Dermis blood vessel endothelial cell (primary cell): Measurements from ENCODE around the gene RPL23. TPM values are rescaled to one million over a fixed set of nuclear protein-coding genes. Genes with fewer than 3 reads are reported as not detected.

Experiments used
- DNase-seq: peaks from one replicate; pipeline ENCODE4 v3.0.0; 2010
- total RNA-seq: library from RNA; depleted of rRNA; stranded (reverse); fragments of >200 nt; gene quantifications from 2 replicates; pipeline ENCODE4 v1.2.3, GENCODE V29; 2014

Gene RPL23
- total RNA-seq, 1 donor from 2014 or later = 1,590 TPM

DNA sequence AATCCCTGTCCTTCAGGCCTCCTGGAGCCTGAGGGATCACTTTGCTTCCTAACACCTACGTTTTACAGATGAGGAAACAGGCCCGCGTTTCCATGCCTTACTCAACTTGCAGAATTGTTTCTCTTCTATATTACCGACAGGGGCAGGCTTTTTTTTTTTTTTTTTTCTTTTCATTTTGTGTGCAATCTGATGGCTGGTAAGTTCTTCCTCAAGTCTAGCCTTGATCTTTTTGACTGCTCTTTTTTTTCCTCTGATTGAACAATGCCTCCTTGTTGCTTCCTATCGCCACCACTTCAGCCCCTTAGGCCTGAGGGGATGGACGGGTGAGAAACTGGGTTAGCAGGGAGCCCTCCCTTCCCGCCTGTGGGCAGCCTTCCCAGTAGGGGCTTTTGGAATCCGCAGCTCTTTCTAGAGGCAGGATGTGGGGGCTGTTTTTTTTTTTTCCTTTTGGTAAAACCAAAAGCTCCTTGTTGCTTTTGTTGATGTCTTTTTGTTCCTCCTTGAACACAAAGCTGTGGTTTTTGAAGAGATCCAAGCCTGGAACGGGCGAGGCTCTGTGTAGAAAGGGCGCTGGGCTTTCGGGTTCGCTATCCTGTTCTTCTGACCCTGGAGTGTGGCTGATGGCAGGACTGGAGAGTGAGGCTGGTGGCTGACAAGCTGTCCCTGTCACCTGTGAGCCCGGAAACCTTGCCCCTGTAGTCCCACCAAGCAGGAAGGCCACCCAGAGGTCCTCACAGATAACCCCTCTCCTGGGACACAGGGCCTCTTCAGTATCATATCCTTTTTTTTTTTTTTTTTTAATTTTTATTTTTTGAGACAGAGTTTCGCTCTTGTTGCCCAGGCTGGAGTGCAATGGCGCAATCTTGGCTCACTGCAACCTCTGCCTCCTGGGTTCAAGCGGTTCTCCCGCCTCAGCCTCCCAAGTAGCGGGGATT lies 30.3 kb upstream of the RPL23 start:
- DNase-seq = no peak

- DNase-seq = no peak
These were observed 29.3 kb upstream of the RPL23 start for GRCh38 chr17:38882870-38883269.

DNA sequence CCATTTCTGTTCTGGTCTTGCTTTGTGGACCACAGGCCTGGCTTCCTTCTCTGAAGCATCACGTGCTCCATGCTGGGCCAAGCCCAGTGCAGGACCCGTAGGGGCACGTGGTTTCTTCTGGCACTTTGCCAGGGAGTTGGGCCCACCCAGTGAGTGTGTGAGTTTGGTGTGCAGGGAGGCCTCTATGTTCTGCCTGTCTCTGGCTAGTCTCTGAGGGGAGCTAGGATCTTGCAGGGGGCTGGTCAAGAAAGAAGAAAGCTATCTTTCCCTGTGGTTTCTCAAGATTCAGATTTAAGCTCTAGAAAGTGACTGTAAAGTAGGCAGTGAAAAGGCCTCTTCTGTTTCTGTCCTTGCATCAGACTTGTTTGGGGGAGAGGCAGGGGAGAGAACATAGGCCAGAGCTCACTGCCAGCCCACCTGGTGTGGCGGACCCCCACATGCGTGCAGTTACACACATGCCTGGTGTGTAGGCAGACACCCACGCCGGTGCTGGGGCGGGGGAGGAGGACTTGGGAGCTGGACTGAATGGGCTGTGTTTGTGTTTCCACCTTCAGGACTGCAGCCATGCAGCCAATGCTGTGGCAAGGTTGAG lies 28.2 kb upstream of the RPL23 start:
- DNase-seq = peak; percentile 53

DNA sequence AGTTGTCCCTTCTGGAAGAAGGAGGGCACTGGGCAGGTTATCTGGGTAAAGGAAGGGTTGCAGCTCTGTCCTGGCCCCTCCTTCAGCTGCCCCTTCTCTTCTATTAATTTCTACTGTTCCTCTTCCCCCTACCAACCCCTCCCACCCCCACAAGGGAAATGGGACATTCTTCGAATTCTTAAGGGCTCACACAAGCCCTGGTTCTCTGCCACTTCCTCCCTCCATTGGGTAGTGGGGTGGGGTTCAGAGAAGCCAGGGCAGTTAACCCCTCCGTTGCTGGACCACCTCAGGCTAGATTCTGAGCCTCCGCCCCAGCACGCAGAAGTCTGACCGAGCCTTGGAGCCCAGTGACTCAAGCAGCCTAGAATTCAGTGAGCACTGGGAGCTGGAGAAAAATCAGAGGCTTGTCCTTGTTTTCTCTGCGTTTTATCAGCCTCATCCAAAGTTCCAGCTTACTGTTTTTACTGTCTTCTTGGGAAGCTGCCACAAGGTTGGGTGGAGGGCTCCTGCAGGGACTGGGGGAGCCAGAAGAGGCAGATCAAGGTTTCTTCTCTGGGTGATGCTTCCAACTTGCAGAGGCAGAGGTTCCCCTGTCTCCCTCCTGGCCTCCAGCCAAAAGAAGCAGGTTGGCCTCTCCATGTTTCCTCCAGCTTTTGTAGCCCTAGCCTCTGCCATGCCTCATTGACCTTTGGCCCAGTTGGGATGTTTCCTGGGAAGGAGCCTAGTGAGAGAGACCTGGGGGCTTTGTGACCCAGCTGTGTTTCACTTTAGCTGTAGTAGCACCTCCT lies 26.6 kb upstream of the RPL23 start:
- DNase-seq = peak; percentile 81

- no peak for DNase-seq
These were observed 23.8 kb upstream of the RPL23 start for GRCh38 chr17:38877130-38877851.

DNA sequence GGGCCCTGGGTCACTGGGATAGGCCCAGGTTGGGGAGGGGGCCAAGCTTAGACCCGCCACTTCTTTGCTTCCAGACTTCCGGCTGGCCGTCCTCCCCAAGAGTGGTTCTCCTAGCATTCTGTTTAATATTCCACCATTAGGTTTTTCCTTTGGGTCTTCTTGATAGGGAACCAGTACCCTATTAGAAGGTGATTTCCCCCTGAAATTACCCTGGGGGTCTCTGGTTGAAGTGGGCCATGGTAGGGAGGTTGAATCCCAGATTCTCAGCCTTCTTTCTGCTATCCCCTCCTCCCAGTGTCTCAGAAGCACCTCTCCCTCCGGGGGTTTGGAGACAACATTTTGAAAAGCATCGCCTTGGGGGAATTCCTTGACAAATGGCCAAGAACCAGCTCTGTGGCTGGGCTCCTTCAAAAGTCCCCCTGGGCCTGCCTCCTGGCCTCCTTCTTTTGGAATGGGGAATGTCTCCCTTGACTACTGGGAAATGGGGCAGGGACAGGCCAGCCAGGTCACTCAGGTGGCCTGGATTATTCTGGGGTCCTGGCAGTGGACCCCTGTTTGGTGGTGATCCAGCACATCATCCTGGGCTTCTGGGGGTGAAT lies 22.1 kb upstream of the RPL23 start:
- DNase-seq = no peak

- no peak for DNase-seq
These were observed 21.2 kb upstream of the RPL23 start for GRCh38 chr17:38874505-38875400.

DNA sequence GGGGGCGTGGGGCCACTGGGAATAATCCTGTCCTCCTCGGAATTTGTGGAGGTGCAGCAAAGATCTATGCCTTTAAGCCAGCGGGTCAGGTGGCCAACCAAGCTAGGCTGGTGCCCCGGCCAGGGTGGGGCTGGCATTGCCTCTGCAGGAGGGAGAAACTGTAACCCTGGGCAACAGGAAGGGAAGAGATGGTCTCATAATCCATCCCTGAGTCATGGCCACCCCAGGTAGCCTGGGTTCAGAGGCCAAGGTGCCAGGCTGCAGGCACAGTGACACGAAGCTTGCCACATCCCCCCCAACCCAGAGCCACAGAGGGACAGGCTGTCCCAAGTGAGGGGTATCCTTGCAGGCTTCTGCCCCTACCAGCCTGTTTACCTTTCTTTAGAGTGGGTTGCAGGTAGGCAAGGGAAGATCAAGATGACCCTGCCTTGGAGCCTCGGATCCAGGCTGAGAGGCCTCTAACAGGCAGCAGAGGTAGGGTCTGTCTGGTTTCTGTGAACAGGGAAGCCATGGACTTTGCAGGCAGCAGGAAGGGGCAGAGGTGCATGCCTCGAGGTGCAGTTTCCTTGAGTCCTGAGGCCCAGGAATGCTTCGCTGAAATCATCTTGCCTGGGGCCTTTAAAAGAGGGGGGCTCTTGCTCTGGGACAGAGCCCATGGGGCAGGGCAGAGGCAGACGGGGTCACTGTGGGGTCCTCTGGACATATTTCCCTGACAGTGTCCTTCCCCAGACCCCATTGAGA lies 20.3 kb upstream of the RPL23 start:
- no peak for DNase-seq

- no peak for DNase-seq
These were observed 19.3 kb upstream of the RPL23 start for GRCh38 chr17:38872671-38873385.

GRCh38 chr17:38872027-38872511 lies 18.5 kb upstream of the RPL23 start:
- DNase-seq = no peak

GRCh38 chr17:38871247-38872015 lies 17.9 kb upstream of the RPL23 start:
- DNase-seq = peak; percentile 83

DNA sequence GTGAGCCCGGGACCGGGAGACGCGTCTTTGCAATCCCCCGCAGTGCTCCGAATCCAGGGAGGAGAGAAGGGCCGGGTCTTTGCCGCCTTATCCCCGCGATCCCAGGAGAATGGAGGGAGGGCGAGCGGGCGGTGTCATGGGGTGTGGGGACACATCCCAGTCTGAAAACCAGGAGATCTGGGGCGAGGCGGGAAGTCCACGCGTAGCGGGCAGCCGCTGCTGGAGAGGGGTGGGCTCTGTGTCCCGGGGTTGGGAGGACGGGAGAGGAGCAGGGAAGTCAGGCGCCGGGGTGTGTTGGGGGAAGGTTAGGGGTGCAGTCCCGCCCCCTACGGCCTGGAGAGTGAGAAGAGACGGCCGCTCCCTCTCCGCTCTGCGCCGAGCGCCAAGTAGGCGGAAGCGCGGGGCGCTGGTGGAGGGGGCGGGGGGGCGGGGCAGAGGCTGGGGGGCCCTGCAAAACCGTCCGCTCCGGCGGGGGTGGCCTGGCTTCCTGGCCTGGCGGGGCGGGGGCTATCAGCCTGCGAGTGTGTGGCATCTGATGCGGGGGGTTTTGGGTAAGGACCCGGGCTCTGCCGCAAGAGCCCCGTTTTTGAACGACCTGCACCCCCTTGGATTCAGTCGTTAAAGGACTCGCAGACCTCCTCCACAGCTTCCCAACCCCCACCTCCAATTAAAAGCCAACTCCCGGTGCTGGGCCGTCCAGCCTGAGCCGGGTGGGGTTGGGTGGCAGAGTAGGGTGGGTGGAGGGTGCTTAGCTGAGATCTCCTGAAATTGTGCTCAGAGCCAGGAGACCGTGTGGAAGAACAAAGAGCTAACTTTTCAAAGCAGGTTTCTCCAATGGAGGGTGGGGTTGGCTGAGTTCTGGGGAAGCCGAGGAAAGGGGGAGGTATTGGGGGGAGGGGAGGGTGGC lies 17.0 kb upstream of the RPL23 start:
- DNase-seq = peak; percentile 53

GRCh38 chr17:38869526-38870258 lies 16.2 kb upstream of the RPL23 start, which contains the start of gene LASP1:
LASP1 (plus strand) TSS chr17:38870058; CDS start chr17:38870190, 132 bp downstream.
- DNase-seq = peak; percentile 92

DNA sequence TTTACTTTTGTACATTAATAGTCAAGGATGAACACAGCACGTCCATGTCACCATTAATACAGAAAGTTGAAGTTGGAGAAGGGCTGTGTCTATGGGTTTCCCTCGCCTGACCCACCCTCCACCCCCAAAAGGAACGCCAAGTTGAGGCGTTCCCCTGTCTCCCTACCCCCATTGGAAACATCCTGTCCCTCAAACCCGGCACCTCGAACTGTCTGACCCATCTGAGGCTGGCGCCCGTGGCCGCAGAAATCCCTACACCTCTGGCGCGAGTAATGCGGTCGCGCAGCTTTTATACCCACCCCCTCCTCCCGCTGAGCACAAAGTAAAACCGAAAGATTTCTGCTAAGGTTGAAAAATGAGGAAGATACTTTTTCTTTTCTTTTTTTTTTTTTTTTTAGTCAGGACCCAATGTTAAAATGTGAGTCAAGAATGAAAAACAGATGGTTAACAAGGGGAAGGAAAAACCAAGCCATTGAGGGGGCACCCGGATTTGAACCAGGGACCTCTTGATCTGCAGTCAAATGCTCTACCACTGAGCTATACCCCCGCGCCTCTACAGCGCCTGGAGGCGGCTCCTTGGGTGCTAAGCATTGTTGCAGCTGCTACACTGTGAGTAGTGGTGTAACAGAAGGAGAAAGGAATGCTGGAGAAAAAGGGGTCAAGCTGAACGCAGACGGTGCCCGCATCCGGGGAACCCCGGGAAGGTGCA lies 15.4 kb upstream of the RPL23 start:
- peak; percentile 88 for DNase-seq

DNA sequence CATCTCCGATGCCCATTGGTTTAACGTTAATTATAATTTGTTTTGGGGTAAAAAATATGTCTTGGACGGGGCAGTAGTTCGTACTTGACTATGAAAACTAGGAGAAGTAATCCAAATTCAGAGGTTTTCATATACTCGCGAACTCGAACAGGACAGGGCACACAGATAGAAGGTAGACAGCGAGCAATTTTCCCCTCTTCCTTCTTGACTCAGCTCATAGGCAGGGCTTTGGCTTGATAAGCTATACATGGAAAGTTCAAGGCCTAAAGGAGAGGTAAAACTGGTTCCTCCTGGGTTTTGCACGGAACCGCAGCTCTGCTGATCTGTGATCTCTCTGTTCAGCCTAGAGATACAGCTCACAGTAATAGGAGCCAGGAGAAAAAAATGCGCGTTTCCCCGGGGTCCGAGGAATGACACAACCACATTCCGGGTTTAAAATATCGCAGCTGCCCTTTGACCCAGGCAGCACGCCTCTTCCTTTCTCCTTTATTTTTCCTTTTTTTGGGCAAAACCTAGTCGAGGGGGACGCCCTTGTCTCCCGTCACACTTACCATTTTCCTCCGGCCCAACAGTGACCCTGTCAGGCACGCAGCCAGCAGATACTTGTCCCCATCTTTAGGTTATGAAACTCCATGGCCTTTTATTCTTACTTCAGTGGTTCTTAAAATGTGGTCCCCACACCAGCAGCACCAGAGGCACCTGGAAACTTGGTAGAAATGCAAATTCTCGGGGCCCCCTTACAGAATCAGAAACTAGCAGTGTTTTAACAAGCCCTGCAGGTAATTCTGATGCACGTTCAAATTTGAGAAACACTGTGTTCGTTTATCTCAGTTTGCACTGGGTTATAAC lies 14.7 kb upstream of the RPL23 start:
- DNase-seq = peak; percentile 36
